Measurements from ENCODE around the gene TMEM220. TPM values are rescaled to one million over a fixed set of nuclear protein-coding genes. Genes with fewer than 3 reads are reported as not detected.
"Not testable (repeated sequence)": the region's sequence is repeated elsewhere in the genome, so short reads cannot be mapped to it uniquely, and the experiment has no call there.

Gene TMEM220
- total RNA-seq, 2 donors from 2014 or later = 0.89 to 1.8 TPM

DNA sequence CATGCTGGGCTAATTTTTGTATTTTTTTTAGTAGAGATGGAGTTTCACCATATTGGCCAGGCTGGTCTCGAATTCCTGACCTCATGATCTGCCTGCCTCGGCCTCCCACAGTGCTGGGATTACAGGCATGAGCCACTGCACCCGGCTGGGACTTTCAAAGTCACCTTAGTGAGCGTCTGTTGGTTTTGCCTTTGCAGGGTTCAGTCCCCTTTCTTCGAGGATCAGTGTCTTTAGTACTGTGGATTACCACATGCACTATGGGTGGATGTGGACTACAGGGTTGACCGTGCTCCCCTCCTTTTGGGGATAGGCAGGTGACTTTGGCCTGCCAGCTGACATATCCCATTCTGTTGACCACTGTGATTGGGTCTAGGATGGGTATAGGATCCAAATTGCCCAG lies 2.3 kb upstream of the TMEM220 start:
- H3K4me1 Mint-ChIP-seq (ENCODE audit: low read depth) = peaks cover 25% of the 10 kb centered on the region

DNA sequence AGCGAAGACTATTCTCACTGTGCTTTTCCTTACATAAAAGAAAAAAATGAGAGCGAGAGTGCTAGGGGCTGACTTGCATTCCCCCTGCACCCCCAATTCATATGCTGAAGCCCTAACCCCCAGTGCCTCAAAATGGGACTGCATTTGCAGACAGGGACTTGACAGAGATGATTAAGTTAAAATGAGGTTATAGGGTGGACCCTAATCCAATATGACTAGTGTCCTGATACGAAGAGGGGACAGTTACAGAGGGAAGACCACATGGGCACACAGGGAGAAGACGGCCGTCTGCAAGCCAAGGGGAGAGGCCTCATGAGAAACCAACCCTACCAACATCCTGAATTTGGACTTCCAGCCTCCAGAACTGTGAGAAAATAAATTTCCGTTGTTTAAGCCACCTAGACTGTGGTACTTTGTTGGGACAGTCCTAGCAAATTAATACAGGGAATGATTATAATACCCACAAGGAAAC lies 1.6 kb upstream of the TMEM220 start:
- no peaks in the 10 kb centered on the region for H3K9me3 Mint-ChIP-seq
- no peaks in the 10 kb centered on the region for H3K36me3 Mint-ChIP-seq (ENCODE audit: insufficient read depth in 2 of 2)
- H3K4me1 Mint-ChIP-seq (ENCODE audit: low read depth) = peaks cover 28% of the 10 kb centered on the region
- no peaks in the 10 kb centered on the region for H3K27me3 Mint-ChIP-seq (ENCODE audit: low read depth)
- H3K27ac Mint-ChIP-seq = no peak overlapping the region
- peak overlapping the region; percentile 67 to 97 for H3K4me3 Mint-ChIP-seq
- no peak for ATAC-seq (replicated peaks in 1 of 2)
- no peak for DNase-seq

More for the DNA sequence above, 2.3 kb upstream of the TMEM220 start:
- not testable (repeated sequence) for H3K9me3 Mint-ChIP-seq; H3K27me3 Mint-ChIP-seq (ENCODE audit: low read depth); H3K27ac Mint-ChIP-seq; DNase-seq; H3K36me3 Mint-ChIP-seq (ENCODE audit: insufficient read depth in 2 of 2); ATAC-seq (replicated peaks in 1 of 2); H3K4me3 Mint-ChIP-seq

GRCh38 chr17:10730247-10730646 lies 424 bp upstream of the TMEM220 start:
- H3K36me3 Mint-ChIP-seq (ENCODE audit: insufficient read depth in 2 of 2); H3K27me3 Mint-ChIP-seq (ENCODE audit: low read depth); ATAC-seq (replicated peaks in 1 of 2); H3K9me3 Mint-ChIP-seq: not testable (repeated sequence)
- peak overlapping the region; percentile 54 for H3K27ac Mint-ChIP-seq
- DNase-seq = peak in 1 of 2 donors; percentile 15
- peak overlapping the region; percentile 91 to 97 for H3K4me3 Mint-ChIP-seq
- peaks cover 30% of the 10 kb centered on the region for H3K4me1 Mint-ChIP-seq (ENCODE audit: low read depth)

DNA sequence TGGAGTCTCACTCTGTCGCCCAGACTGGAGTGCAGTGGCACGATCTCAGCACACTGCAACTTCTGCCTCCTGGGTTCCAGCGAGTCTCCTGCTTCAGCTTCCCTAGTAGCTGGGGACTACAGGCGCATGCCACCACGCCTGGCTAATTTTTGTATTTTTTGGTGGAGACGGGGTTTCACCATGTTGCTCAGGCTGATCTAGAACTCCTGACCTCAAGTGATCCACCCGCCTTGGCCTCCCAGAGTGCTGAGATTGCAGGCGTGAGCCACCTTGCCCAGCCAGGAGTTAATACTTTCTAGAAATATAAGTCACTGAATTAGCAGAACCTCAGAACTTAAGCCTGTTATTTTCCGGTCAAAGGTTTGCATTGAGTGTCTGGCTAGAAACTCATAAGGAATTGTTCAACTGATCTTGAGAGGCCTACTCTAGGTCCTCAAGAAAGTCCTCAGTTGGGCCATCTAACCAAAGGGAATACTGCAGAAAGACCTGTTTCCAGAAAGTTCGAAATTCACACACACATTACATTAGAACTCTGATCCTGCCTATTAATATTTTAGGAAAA lies 1.4 kb downstream of the TMEM220 start:
- no peak overlapping the region for H3K4me3 Mint-ChIP-seq
- H3K4me1 Mint-ChIP-seq (ENCODE audit: low read depth) = peaks cover 30% of the 10 kb centered on the region
- H3K27me3 Mint-ChIP-seq (ENCODE audit: low read depth) = no peaks in the 10 kb centered on the region
- DNase-seq (no peak), ATAC-seq (replicated peaks in 1 of 2) (no peak)
- no peaks in the 10 kb centered on the region for H3K36me3 Mint-ChIP-seq (ENCODE audit: insufficient read depth in 2 of 2)
- no peak overlapping the region for H3K27ac Mint-ChIP-seq
- no peaks in the 10 kb centered on the region for H3K9me3 Mint-ChIP-seq

GRCh38 chr17:10727192-10727591 lies 2.6 kb downstream of the TMEM220 start:
- DNase-seq (peak; percentile 8 to 30), ATAC-seq (replicated peaks in 1 of 2) (peak; percentile 70 to 71)
- H3K9me3 Mint-ChIP-seq = no peaks in the 10 kb centered on the region
- peaks cover 30% of the 10 kb centered on the region for H3K4me1 Mint-ChIP-seq (ENCODE audit: low read depth)
- H3K27me3 Mint-ChIP-seq (ENCODE audit: low read depth) = no peaks in the 10 kb centered on the region
- no peak overlapping the region for H3K27ac Mint-ChIP-seq
- no peak overlapping the region for H3K4me3 Mint-ChIP-seq
- H3K36me3 Mint-ChIP-seq (ENCODE audit: insufficient read depth in 2 of 2) = no peaks in the 10 kb centered on the region

DNA sequence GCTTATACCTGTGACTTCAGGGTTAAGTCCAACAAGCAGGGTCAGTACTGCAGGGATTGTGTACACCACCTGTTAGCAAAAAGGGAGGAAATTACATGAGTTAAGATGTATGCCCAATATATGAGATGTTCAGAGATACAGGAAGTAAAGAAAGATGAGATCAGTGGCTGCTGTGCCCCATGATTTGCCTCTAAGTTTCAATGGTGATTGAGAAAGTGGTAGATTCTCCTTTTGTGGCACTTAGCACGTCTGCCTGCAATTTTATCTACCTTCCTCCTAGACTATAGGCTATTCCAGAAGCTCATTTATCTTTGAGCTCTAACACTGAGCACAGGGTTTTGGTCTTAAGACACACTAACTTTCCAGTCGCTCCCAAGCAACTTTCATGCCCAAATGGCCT lies 3.6 kb downstream of the TMEM220 start:
- no peak overlapping the region for H3K4me3 Mint-ChIP-seq
- no peak overlapping the region for H3K27ac Mint-ChIP-seq
- ATAC-seq (replicated peaks in 1 of 2) (no peak), DNase-seq (no peak)
- no peaks in the 10 kb centered on the region for H3K9me3 Mint-ChIP-seq
- no peaks in the 10 kb centered on the region for H3K36me3 Mint-ChIP-seq (ENCODE audit: insufficient read depth in 2 of 2)
- peaks cover 28% of the 10 kb centered on the region for H3K4me1 Mint-ChIP-seq (ENCODE audit: low read depth)
- H3K27me3 Mint-ChIP-seq (ENCODE audit: low read depth) = no peaks in the 10 kb centered on the region

DNA sequence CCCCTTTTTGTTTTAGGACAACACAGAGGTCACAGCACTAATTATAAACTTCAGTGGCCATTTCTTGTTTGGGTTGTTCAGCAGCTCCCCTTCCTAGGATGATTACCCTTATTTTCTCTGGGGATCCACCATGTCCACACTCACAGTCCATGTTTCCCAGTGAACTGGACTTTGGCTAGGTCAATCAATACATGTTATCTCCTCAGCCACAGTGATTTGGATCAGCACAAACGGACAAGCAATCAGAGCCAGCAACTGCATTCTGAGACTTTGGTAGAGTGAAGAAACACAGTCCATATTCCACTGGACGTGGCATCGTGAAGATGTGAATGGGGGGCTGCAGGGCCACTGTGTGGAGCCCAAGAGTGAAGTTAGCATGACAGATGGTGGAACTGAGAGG lies 4.6 kb downstream of the TMEM220 start:
- no peak for DNase-seq
- Mint-ChIP-seq H3K27ac (no peak overlapping the region), H3K36me3 (ENCODE audit: insufficient read depth in 2 of 2) (no peaks in the 10 kb centered on the region), H3K4me3 (no peak overlapping the region), H3K27me3 (ENCODE audit: low read depth) (no peaks in the 10 kb centered on the region), H3K4me1 (ENCODE audit: low read depth) (peaks cover 22% of the 10 kb centered on the region), H3K9me3 (no peaks in the 10 kb centered on the region)
- no peak for ATAC-seq (replicated peaks in 1 of 2)

DNA sequence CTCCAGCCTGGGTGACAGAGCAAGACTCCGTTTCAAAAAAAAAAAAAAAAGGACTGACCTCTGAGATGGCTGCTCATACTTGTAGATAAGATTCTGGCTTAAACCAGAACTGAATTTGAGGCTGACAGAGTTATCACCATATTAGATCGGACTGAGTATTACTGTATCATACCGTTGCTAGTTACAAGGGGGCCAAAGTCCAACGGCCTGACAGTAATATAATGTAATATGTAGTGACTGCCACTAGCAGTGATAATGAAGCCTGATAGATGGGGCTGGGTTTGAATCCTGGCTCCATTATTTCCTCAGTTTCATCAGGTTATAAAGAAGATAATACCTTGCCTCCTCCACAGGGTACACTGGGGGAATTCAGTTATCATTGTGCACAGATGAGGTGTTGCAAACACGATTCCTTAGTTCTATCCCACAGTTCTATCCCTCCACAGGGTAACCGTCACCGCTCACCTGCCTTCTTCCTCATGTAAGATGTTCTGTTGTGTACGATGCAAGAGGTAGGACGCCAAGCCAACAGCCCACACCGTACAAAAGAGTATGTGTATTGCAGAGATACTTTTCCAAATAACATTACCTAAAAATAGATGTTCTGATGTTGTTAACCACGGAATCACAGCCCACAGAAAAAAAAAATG lies 5.2 kb downstream of the TMEM220 start:
- Mint-ChIP-seq H3K4me3 (no peak overlapping the region), H3K4me1 (ENCODE audit: low read depth) (peaks cover 17% of the 10 kb centered on the region), H3K36me3 (ENCODE audit: insufficient read depth in 2 of 2) (no peaks in the 10 kb centered on the region), H3K9me3 (no peaks in the 10 kb centered on the region), H3K27ac (no peak overlapping the region), H3K27me3 (ENCODE audit: low read depth) (no peaks in the 10 kb centered on the region)
- DNase-seq (no peak), ATAC-seq (replicated peaks in 1 of 2) (no peak)

- no peak for ATAC-seq (replicated peaks in 1 of 2)
- DNase-seq = no peak
- Mint-ChIP-seq H3K36me3 (ENCODE audit: insufficient read depth in 2 of 2) (peaks cover 0 to 5% of the 10 kb centered on the region in 2 donors), H3K4me3 (no peak overlapping the region), H3K9me3 (no peaks in the 10 kb centered on the region), H3K4me1 (ENCODE audit: low read depth) (peaks cover 12% of the 10 kb centered on the region), H3K27me3 (ENCODE audit: low read depth) (no peaks in the 10 kb centered on the region), H3K27ac (peak overlapping the region; percentile 76)
These were observed 11.3 kb downstream of the TMEM220 start for GRCh38 chr17:10718547-10718946.

GRCh38 chr17:10716218-10716617 lies 13.6 kb downstream of the TMEM220 start:
- peaks cover 12% of the 10 kb centered on the region for H3K4me1 Mint-ChIP-seq (ENCODE audit: low read depth)
- H3K36me3 Mint-ChIP-seq (ENCODE audit: insufficient read depth in 2 of 2) = peaks cover 5 to 15% of the 10 kb centered on the region in 2 donors
- ATAC-seq (replicated peaks in 1 of 2) (no peak), DNase-seq (no peak)
- no peaks in the 10 kb centered on the region for H3K27me3 Mint-ChIP-seq (ENCODE audit: low read depth)
- no peak overlapping the region for H3K4me3 Mint-ChIP-seq
- no peaks in the 10 kb centered on the region for H3K9me3 Mint-ChIP-seq
- H3K27ac Mint-ChIP-seq = no peak overlapping the region

DNA sequence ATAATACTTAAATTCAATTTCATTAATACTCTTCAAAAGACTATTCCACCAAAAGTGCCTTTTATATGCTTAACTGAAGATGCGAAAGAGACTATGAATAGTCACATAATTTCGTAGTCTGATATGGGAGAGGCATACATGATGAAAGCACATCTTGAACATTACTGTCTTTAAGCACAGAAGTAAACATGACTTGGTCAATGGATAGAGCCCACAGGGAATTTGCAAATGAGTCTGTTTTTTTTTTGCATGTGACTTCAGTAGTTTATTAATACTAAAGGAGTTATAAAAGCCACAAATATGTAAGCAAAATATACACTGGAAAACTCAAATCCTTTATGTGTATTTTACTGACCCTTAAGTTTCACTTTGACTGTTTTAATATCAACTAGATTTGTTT lies 16.5 kb downstream of the TMEM220 start:
- no peaks in the 10 kb centered on the region for H3K27me3 Mint-ChIP-seq (ENCODE audit: low read depth)
- H3K27ac Mint-ChIP-seq = peak overlapping the region; percentile 10
- H3K4me3 Mint-ChIP-seq = no peak overlapping the region
- no peaks in the 10 kb centered on the region for H3K9me3 Mint-ChIP-seq
- ATAC-seq (replicated peaks in 1 of 2) (no peak), DNase-seq (no peak)
- H3K36me3 Mint-ChIP-seq (ENCODE audit: insufficient read depth in 2 of 2) = peaks cover 9 to 19% of the 10 kb centered on the region in 2 donors
- H3K4me1 Mint-ChIP-seq (ENCODE audit: low read depth) = peaks cover 12% of the 10 kb centered on the region

GRCh38 chr17:10705727-10706126 lies 24.1 kb downstream of the TMEM220 start:
- Mint-ChIP-seq H3K27ac (peak overlapping the region; percentile 85), H3K4me1 (ENCODE audit: low read depth) (peaks cover 44% of the 10 kb centered on the region), H3K4me3 (no peak overlapping the region), H3K27me3 (ENCODE audit: low read depth) (no peaks in the 10 kb centered on the region), H3K9me3 (no peaks in the 10 kb centered on the region), H3K36me3 (ENCODE audit: insufficient read depth in 2 of 2) (peaks cover 8 to 23% of the 10 kb centered on the region in 2 donors)
- DNase-seq (no peak), ATAC-seq (replicated peaks in 1 of 2) (no peak)

DNA sequence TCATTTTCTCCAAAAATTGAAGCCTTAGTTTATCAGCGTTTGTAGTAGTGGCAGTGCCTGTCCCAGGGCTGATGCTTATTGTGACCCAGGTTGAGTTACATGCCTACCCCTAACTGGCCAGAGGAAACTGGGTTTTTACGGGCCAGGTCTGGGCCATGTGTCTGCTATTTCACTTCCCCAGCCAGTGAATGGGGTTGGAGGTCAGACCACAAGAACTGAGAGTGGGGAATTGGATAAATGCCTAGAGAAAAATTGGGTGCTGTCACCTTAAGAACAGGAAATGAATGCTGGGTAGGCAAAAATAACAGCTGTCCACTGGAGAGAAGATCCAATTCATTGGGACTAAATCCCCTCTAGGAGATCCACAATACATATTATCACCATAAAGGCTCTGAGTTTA lies 27.2 kb downstream of the TMEM220 start:
- Mint-ChIP-seq H3K4me3 (peak overlapping the region; percentile 10 to 51), H3K9me3 (no peaks in the 10 kb centered on the region), H3K27me3 (ENCODE audit: low read depth) (no peaks in the 10 kb centered on the region), H3K36me3 (ENCODE audit: insufficient read depth in 2 of 2) (peaks cover 7 to 19% of the 10 kb centered on the region in 2 donors), H3K27ac (peak overlapping the region; percentile 47), H3K4me1 (ENCODE audit: low read depth) (peaks cover 60% of the 10 kb centered on the region)
- no peak for DNase-seq
- ATAC-seq (replicated peaks in 1 of 2) = no peak

DNA sequence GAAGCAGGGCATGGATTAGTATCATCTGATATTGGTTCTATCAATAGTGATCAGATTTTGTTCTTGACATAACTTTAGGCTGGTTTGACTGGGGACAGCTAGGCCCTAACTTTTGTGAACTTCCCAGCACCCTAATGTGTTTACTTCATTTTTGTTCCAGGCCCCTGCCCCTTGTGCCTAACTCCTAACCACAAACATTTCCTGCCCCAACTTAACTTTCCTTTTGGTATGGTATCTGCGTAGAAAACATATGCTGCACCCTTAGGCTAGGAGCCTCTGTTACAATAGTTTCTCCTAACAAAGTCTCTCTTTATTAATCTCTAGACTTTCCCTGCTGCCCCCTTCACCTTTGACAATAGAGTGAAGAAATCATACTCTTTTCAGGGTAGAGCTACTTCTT lies 30.0 kb downstream of the TMEM220 start:
- H3K36me3 Mint-ChIP-seq (ENCODE audit: insufficient read depth in 2 of 2) = peaks cover 5 to 15% of the 10 kb centered on the region in 2 donors
- peaks cover 64% of the 10 kb centered on the region for H3K4me1 Mint-ChIP-seq (ENCODE audit: low read depth)
- no peaks in the 10 kb centered on the region for H3K9me3 Mint-ChIP-seq
- DNase-seq (peak in 1 of 2 donors; percentile 6), ATAC-seq (replicated peaks in 1 of 2) (no peak)
- peak overlapping the region; percentile 87 for H3K27ac Mint-ChIP-seq
- no peaks in the 10 kb centered on the region for H3K27me3 Mint-ChIP-seq (ENCODE audit: low read depth)
- H3K4me3 Mint-ChIP-seq = peak overlapping the region; percentile 74 to 79

Data from activated T-cell treated with anti-CD3 and anti-CD28 coated beads, Interleukin-2, amount 50 U/mL, for 72 hours (primary cell).